HG03558 (cell line): ENCODE results near the gene TNNC1.
A peak's percentile ranks its signal among the peaks of the same experiment; 100 is the strongest.

Source experiments
- ATAC-seq: cut with Tn5 transposase; IDR thresholded peaks from one replicate; pipeline ENCODE4 v1.9.1; 2021; ENCODE audit warnings: moderate number of reproducible peaks; ENCODE audit not compliant: unreplicated experiment; ENCODE audit errors: extremely low read depth

Gene TNNC1

DNA sequence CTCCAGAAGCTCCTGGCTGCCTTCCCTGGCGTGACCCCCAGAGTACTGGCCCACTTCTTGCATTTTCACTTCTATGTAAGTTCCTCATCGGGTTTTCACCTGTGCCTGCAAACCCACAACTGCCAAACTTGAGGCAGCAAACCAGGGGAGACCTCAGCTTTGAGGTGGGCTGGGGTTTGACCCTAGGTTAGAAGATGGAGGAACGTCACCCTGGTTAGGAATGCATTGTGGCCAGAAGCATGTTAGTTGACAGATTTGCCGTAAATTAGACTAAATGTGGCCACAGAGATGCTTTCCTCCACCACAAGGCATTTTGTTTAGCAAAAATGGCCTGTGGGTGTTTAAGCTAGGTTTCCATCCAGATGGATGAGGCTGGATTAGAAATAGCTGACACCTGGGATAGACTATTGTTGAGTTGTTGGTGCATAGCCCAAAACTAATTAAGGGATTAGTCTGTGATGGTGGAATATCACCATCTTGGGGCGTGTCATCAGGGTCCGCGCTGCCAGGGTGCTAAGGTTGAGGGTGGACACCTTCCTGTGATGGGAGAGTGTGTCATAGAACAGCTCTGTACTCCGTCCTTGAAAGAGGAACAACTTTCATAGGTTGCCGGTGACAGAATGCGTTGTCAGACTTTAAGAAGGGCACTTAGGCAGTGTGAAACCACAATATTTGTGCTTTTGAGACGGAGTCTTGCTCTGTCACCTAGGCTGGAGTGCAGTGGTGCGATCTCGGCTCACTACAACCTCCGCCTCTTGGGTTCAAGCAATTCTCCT lies 5.1 kb upstream of the TNNC1 start:
- no peak for ATAC-seq

DNA sequence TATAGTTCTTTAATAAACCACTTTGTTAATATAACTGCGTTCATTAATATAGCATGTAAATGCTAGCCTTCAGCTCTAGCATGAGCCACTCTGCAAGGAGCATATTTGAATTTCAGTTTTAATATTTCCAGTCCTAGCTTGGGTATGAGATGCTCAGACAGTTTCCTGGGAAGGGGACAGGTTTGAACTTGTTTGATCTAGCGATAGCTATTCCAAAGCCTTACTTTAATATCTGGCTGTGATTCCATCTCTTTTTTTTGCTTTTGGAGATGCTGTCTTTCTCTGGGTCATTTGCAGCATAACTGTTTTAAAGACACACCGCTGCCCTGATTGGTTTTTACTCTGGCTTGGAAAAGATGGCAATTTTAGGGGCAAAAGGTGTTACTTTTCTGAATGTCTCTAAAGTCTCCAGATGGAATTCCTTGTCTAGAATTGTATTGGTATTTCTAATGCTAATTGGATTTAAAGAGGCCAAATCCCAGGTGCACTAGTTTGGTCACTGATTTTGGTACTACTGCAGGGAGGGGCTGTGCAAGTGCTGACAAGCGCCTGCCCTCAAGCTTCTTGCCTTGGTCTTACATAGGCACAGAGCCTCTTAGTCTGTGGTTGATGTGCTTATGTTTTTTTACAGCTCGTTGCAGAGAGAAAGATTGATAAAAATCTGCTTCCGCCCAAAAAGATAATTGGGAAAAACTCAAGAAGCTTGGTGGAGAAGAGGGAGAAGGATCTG lies 4.4 kb upstream of the TNNC1 start:
- ATAC-seq = no peak

GRCh38 chr3:52456800-52457183 lies 3.0 kb upstream of the TNNC1 start:
- ATAC-seq = no peak

- ATAC-seq = no peak
These were observed 2.4 kb upstream of the TNNC1 start for GRCh38 chr3:52456169-52456799.

DNA sequence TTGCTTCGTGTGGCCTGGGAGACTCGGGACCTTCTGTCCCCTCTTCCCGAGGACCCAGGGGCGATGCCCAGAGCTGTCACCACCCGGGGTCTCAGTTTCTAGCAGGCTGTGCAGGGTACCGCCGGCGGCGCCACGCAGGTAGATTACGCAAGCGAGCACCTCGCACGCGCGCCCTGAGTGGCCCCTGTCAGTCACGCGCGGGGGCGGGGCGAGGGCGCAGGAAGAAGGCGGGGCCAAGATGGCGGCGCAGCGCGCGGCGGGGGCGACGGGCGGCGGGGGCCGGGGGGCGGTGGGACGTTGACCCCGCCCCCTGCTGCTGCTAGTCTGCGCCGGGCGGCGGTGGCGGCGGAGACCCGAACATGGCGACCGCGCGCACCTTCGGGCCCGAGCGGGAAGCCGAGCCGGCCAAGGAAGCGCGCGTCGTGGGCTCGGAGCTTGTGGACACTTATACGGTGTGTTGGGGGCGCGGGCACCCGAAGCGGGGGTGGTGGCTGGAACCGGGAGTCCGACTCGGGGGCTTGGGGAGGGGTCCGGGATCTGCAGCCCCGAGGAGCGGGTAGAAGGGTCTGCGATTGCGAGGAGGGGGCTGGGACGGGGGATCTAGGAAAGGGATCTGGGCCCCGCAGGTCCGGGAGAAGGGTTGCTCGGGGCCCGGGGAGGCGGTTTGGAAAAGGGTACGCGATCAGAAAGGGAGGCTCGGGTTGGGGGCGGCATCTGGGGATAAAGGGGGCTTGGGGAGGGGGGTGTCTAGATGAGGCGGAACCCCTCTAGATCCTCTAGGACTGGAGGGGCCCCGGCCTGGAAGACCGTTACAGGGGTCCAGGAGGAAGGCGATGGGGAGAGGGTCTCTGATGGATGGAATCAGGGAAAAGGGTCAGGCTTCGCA lies 1.7 kb upstream of the TNNC1 start, which contains the start of gene NISCH:
TSS of gene NISCH (plus strand) at position 322 of the 886 bp plus-strand sequence. CDS start at position 360, 38 bp downstream.
- peak; percentile 48 for ATAC-seq

- no peak for ATAC-seq
These were observed 1.1 kb upstream of the TNNC1 start for GRCh38 chr3:52454938-52455282.

DNA sequence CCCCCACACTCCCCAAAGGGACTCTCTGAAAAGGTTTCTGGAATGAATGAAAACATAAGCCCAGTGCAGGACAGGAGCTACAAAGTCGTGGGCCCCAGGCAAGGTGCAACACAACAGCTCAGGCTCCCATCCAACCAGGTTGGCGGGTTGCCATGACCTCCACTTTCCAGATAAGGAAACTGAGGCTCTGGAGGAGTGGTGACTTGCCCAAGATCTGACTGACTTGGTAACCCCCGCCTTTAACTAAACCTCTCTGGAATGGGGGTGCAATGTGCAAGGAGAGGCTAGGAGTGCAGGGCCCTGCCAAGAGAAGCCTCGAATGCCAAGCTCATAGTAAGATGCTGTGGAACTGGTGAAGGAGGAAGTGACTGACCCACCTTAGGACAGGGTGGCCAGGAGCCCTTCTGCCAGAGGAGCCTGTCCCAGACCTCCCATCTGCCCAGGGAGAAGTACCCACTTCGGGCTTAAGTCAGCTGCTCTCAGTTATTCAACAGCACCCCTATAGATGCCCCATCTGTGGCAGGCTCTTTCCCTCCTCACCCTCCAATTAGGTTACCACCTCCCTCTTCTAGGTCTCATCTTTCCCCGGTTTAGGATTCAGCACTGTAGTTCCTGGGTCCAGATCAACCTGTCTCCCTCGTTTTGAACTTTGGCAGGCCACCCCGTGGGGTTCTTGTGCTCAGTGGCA lies 553 bp upstream of the TNNC1 start:
- no peak for ATAC-seq

- no peak for ATAC-seq
These were observed 1.1 kb downstream of the TNNC1 start for GRCh38 chr3:52452570-52453221.

DNA sequence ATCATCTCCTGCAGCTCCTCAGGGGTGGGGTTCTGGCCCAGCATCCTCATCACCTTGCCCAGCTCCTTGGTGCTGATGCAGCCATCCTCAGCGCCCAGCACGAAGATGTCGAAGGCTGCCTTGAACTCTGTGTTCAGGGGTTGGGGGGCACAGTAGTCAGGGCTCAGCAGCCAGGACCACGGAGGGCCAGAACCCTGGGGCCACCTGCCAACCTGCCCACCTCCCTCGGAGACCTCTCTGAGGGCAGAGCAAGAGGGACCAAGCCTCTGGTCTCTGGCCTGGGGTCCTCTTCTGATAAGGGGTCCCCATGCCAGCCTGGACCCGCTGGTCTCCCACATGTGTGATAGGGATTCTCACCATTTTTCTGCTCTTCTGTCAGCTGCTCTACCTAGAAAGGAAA lies 1.7 kb downstream of the TNNC1 start:
- ATAC-seq = no peak

DNA sequence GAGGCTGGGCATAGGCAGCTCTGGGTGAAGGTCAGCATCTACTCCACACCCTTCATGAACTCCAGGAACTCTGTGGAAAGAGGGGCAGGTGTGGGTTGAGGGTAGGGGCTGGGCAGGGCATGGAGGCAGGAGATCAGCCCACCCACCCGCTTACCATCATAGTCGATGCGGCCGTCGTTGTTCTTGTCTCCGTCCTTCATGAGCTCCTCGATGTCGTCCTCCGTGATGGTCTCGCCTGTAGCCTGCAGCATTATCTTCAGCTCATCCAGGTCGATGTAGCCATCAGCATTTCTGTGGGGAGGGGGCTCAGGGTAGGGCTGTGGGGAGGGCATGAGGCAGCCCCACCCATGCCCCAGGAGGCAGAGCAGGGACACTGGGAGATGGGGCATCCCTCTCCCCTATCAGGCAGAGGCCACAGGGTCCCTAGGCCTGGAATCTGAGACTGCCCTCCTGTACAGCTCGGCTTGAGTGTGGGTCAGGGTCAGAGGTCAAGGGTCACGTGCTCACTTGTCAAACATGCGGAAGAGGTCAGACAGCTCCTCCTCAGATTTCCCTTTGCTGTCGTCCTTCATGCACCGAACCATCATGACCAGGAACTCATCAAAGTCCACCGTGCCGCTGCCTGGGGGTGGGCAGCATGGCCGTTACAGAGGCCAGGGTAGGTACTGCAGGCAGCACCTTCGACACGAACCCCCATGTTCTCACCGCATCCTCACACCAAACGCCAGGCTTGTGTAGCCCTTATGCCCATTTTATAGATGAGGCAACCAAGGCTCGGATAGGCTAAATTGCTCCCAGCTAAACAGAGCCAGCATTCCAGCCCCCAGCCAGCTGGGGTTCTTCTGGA lies 2.4 kb downstream of the TNNC1 start:
- no peak for ATAC-seq

GRCh38 chr3:52450489-52451236 lies 3.2 kb downstream of the TNNC1 start:
- ATAC-seq = no peak

GRCh38 chr3:52447512-52448355 lies 6.1 kb downstream of the TNNC1 start:
- no peak for ATAC-seq

- ATAC-seq = no peak
These were observed 7.0 kb downstream of the TNNC1 start for GRCh38 chr3:52446631-52447511.

GRCh38 chr3:52446042-52446441 lies 7.8 kb downstream of the TNNC1 start:
- no peak for ATAC-seq

- peak; percentile 82 for ATAC-seq
These were observed 8.7 kb downstream of the TNNC1 start, which contains the start of gene SEMA3G for GRCh38 chr3:52444860-52445793. Gene SEMA3G, minus strand, starts transcription at chr3:52445103. Its CDS starts 76 bp downstream, at chr3:52445027.
